Stomach (tissue), 4 donors: ENCODE measurements around the gene FAM222A.
A peak's percentile ranks its signal among the peaks of the same experiment; 100 is the strongest.

Experiments
- CTCF ChIP-seq, 7 experiments: fragments of 450-650 bp in 4 of 7; fragments of 200-600 bp in 3 of 7; sonication (generic) in 3 of 7; IDR thresholded peaks; one replicate each; pipeline ENCODE4 v1.5.1; 2016 to 2019; ENCODE audit warnings: antibody characterized with exemption in 7 of 7, control low read depth in 2 of 7, mild to moderate bottlenecking in 1 of 7
- EP300 ChIP-seq: sonication (generic); formaldehyde crosslinking; IDR thresholded peaks from one replicate; pipeline ENCODE4 v1.6.1; 2017; ENCODE audit warnings: antibody characterized with exemption
- POLR2A ChIP-seq, 4 donors: fragments of 450-650 bp; IDR thresholded peaks; one replicate each; pipeline ENCODE4 v1.6.1; 2016; ENCODE audit warnings: antibody characterized with exemption in 4 of 4, control low read depth in 2 of 4, mild to moderate bottlenecking in 1 of 4, moderate library complexity in 1 of 4
- POLR2AphosphoS5 ChIP-seq, 3 donors: sonication (generic); formaldehyde crosslinking; IDR thresholded peaks; one replicate each; pipeline ENCODE4 v1.6.1; 2016; ENCODE audit warnings: antibody characterized with exemption in 3 of 3

- no peak for TF ChIP-seq CTCF (IDR thresholded peaks at IDR 0.05)
- TF ChIP-seq POLR2A (IDR thresholded peaks at IDR 0.05): no peak
- peak; percentile 26 to 30 (median 30) for TF ChIP-seq POLR2AphosphoS5 (IDR thresholded peaks at IDR 0.05)
- no peak for TF ChIP-seq EP300
Measured at GRCh38 chr12:109716512-109717389, 3.1 kb downstream of the FAM222A start.
